Mesendoderm (in vitro differentiated cells): ENCODE results near the gene LMO1.

Experiments
- DNase-seq: peaks from one replicate; pipeline ENCODE4 v3.0.0; 2013
- H2AK5ac ChIP-seq: 2 replicates; pipeline ENCODE4 v1.6.1; 2013; ENCODE audit warnings: low read length, inconsistent platforms
- H2BK120ac ChIP-seq: 2 replicates; pipeline ENCODE4 v1.6.1; 2013; ENCODE audit warnings: low read depth, mild to moderate bottlenecking, low read length, moderate library complexity, mixed read lengths
- H2BK15ac ChIP-seq: replicated peaks from 2 replicates; pipeline ENCODE4 v1.6.1; 2013; ENCODE audit warnings: low read depth, mild to moderate bottlenecking, moderate library complexity
- H2BK5ac ChIP-seq: 2 replicates; pipeline ENCODE4 v1.6.1; 2013; ENCODE audit warnings: low read length, inconsistent platforms
- H3K18ac ChIP-seq: 2 replicates; pipeline ENCODE4 v1.6.1; 2013; ENCODE audit warnings: mild to moderate bottlenecking, low read length, mixed read lengths
- H3K23ac ChIP-seq: one replicate; pipeline ENCODE4 v1.6.1; 2013; ENCODE audit warnings: low read length
- H3K27ac ChIP-seq: 2 replicates; pipeline ENCODE4 v1.5.1; 2013; ENCODE audit warnings: low read depth, mild to moderate bottlenecking, inconsistent platforms, low read length, moderate library complexity
- H3K27me3 ChIP-seq: 2 replicates; pipeline ENCODE4 v1.6.1; 2013; ENCODE audit warnings: low read length, control low read depth, mild to moderate bottlenecking, inconsistent platforms; ENCODE audit not compliant: insufficient read depth, poor library complexity
- H3K36me3 ChIP-seq: 2 replicates; pipeline ENCODE4 v1.6.1; 2013; ENCODE audit warnings: low read length, inconsistent platforms; ENCODE audit not compliant: control insufficient read depth, insufficient read depth
- H3K4ac ChIP-seq: one replicate; pipeline ENCODE4 v1.6.1; 2013; ENCODE audit warnings: low read depth, mild to moderate bottlenecking, low read length, moderate library complexity
- H3K4me1 ChIP-seq: 2 replicates; pipeline ENCODE4 v1.6.1; 2013; ENCODE audit warnings: low read depth, low read length, inconsistent platforms; ENCODE audit not compliant: control insufficient read depth
- H3K4me2 ChIP-seq: 2 replicates; pipeline ENCODE4 v1.6.1; 2013; ENCODE audit warnings: low read length
- H3K4me3 ChIP-seq: 2 replicates; pipeline ENCODE4 v1.5.1; 2013; ENCODE audit warnings: mild to moderate bottlenecking, low read length
- H3K56ac ChIP-seq: one replicate; pipeline ENCODE4 v1.6.1; 2013; ENCODE audit warnings: low read length
- H3K79me1 ChIP-seq: 2 replicates; pipeline ENCODE4 v1.6.1; 2013; ENCODE audit warnings: low read length, inconsistent platforms
- H3K79me2 ChIP-seq: 2 replicates; pipeline ENCODE4 v1.6.1; 2013; ENCODE audit warnings: mild to moderate bottlenecking, low read length; ENCODE audit not compliant: control insufficient read depth, insufficient read depth
- H3K9ac ChIP-seq: 2 replicates; pipeline ENCODE4 v1.6.1; 2013; ENCODE audit warnings: low read length, inconsistent platforms
- H4K5ac ChIP-seq: one replicate; pipeline ENCODE4 v1.6.1; 2013; ENCODE audit warnings: low read length
- H4K8ac ChIP-seq: one replicate; pipeline ENCODE4 v1.6.1; 2013; ENCODE audit warnings: low read depth, mild to moderate bottlenecking, control low read depth, low read length, moderate library complexity
- WGBS: extraction: QIAGEN DNeasy Blood & Tissue Kit; methylation state at CpG from one replicate; pipeline ENCODE4 v1.1.7; 2013; ENCODE audit warnings: low lambda C conversion rate, missing lambda C conversion rate; ENCODE audit not compliant: insufficient coverage; ENCODE audit errors: extremely low coverage; 5-methylcytosine and 5-hydroxymethylcytosine counted together

The LMO1 gene

GRCh38 chr11:8269636-8270035, 6.0 kb upstream of the LMO1 start:
- no peak overlapping the region for H3K27ac ChIP-seq
- no peak overlapping the region for H3K18ac ChIP-seq
- H4K8ac ChIP-seq: no peak overlapping the region
- no peak overlapping the region for H2BK15ac ChIP-seq
- H3K23ac ChIP-seq: no peak overlapping the region
- H3K79me1 ChIP-seq: no peaks in the 10 kb centered on the region
- DNase-seq: no peak
- H3K4me3 ChIP-seq: no peak overlapping the region
- H2BK120ac ChIP-seq: no peak overlapping the region
- no peak overlapping the region for H2AK5ac ChIP-seq
- no peaks in the 10 kb centered on the region for H3K4me1 ChIP-seq
- H3K56ac ChIP-seq: no peak overlapping the region
- no peaks in the 10 kb centered on the region for H3K79me2 ChIP-seq
- H3K4ac ChIP-seq: no peak overlapping the region
- H3K36me3 ChIP-seq: no peaks in the 10 kb centered on the region
- H3K9ac ChIP-seq: no peak overlapping the region
- H3K4me2 ChIP-seq: no peak overlapping the region
- H2BK5ac ChIP-seq: no peak overlapping the region
- WGBS: no CpG with 5 or more reads among the region's 5 CpGs
- no peak overlapping the region for H4K5ac ChIP-seq
- H3K27me3 ChIP-seq: peaks cover 41% of the 10 kb centered on the region

GRCh38 chr11:8268530-8269400, 5.1 kb upstream of the LMO1 start:
- DNase-seq: peak; percentile 42

GRCh38 chr11:8267831-8268529, 4.3 kb upstream of the LMO1 start:
- H2BK120ac ChIP-seq: no peak overlapping the region
- H3K36me3 ChIP-seq: no peaks in the 10 kb centered on the region
- H3K27ac ChIP-seq: no peak overlapping the region
- no peak overlapping the region for H4K8ac ChIP-seq
- H3K27me3 ChIP-seq: peaks cover 48% of the 10 kb centered on the region
- no peak overlapping the region for H3K23ac ChIP-seq
- H3K79me1 ChIP-seq: no peaks in the 10 kb centered on the region
- H3K4me3 ChIP-seq: peak overlapping the region; percentile 7
- H2AK5ac ChIP-seq: no peak overlapping the region
- no CpG with 5 or more reads among the region's 74 CpGs for WGBS
- peak overlapping the region; percentile 67 for H3K56ac ChIP-seq
- H3K79me2 ChIP-seq: no peaks in the 10 kb centered on the region
- no peak for DNase-seq
- H2BK5ac ChIP-seq: no peak overlapping the region
- H3K4me2 ChIP-seq: peak overlapping the region; percentile 73
- no peak overlapping the region for H4K5ac ChIP-seq
- H3K4me1 ChIP-seq: peaks cover 2% of the 10 kb centered on the region
- peak overlapping the region; percentile 50 for H3K9ac ChIP-seq
- no peak overlapping the region for H2BK15ac ChIP-seq
- H3K4ac ChIP-seq: no peak overlapping the region
- H3K18ac ChIP-seq: no peak overlapping the region

More at GRCh38 chr11:8268530-8269400, 5.1 kb upstream of the LMO1 start:
- Histone ChIP-seq H2AK5ac (no peak overlapping the region), H3K79me1 (no peaks in the 10 kb centered on the region), H2BK15ac (no peak overlapping the region), H3K4ac (no peak overlapping the region), H4K8ac (no peak overlapping the region), H3K18ac (no peak overlapping the region), H2BK5ac (no peak overlapping the region), H3K27ac (no peak overlapping the region), H4K5ac (no peak overlapping the region), H3K36me3 (no peaks in the 10 kb centered on the region), H2BK120ac (no peak overlapping the region), H3K79me2 (no peaks in the 10 kb centered on the region), H3K4me1 (no peaks in the 10 kb centered on the region), H3K27me3 (peaks cover 46% of the 10 kb centered on the region), H3K9ac (peak overlapping the region; percentile 50), H3K4me2 (peak overlapping the region; percentile 73), H3K56ac (peak overlapping the region; percentile 67), H3K4me3 (peak overlapping the region; percentile 7), H3K23ac (no peak overlapping the region)
- no CpG with 5 or more reads among the region's 65 CpGs for WGBS

GRCh38 chr11:8267280-8267679, 3.6 kb upstream of the LMO1 start:
- Histone ChIP-seq H3K23ac (no peak overlapping the region), H2BK15ac (no peak overlapping the region), H3K79me1 (no peaks in the 10 kb centered on the region), H3K4me3 (no peak overlapping the region), H3K27ac (no peak overlapping the region), H3K79me2 (no peaks in the 10 kb centered on the region), H3K18ac (no peak overlapping the region), H3K36me3 (no peaks in the 10 kb centered on the region), H2BK120ac (no peak overlapping the region), H3K27me3 (peaks cover 48% of the 10 kb centered on the region), H4K8ac (no peak overlapping the region), H2BK5ac (no peak overlapping the region), H2AK5ac (no peak overlapping the region), H3K56ac (no peak overlapping the region), H3K4ac (no peak overlapping the region), H3K9ac (no peak overlapping the region), H3K4me1 (peaks cover 2% of the 10 kb centered on the region), H3K4me2 (no peak overlapping the region), H4K5ac (no peak overlapping the region)
- no peak for DNase-seq
- no CpG with 5 or more reads among the region's 5 CpGs for WGBS

- Histone ChIP-seq H3K23ac (no peak overlapping the region), H3K36me3 (no peaks in the 10 kb centered on the region), H2BK15ac (no peak overlapping the region), H3K4me1 (peaks cover 2% of the 10 kb centered on the region), H3K4ac (no peak overlapping the region), H3K79me2 (no peaks in the 10 kb centered on the region), H3K27me3 (peaks cover 51% of the 10 kb centered on the region), H3K4me2 (no peak overlapping the region), H4K5ac (no peak overlapping the region), H4K8ac (no peak overlapping the region), H3K27ac (no peak overlapping the region), H3K9ac (no peak overlapping the region), H2BK120ac (no peak overlapping the region), H3K4me3 (no peak overlapping the region), H2AK5ac (no peak overlapping the region), H3K79me1 (no peaks in the 10 kb centered on the region), H3K18ac (no peak overlapping the region), H2BK5ac (no peak overlapping the region), H3K56ac (no peak overlapping the region)
- no peak for DNase-seq
- no CpG with 5 or more reads among the region's 11 CpGs for WGBS
These were observed 2.9 kb upstream of the LMO1 start for GRCh38 chr11:8266246-8267241.
